ENCODE data around the gene CEP104.

CEP104 gene

DNA sequence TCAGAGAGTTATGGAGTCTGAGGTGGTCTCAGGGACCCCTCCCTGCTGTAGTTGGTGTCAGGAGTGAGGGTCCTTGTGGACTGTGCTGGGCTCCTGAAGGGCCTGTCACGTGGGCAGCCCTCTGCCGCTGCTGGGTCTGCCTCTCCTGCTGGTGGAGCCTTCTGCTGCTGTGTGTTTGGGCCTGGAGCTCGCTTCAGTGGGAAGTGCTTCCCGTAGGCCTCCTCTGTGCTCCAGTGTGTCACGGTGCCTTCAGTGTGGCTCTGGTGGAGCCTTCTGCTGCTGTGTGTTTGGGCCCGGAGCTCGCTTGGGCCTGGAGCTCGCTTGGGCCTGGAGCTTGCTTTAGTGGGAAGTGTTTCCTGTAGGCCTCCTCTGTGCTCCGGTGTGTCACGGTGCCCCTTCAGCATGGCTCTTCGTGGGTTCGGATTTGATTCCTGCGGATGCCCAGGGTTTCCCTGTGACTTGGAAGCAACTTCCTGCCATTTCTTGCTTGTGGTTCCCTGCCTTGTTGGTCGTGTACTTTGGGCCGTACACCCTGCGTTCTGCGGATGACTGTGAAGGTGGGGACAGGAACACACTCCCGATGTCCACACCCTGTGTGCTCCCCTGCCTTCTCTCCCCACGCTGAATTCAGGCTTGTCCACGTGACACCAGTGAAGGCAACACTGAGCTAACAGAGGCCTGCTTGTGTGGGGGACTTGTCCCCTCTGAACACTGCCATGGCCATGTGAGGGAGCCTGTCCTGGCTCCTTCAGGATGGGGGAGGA, 23.6 kb upstream of the CEP104 start:
- no peak overlapping the region for H3K4me3 ChIP-seq (ENCODE audit: low read depth, low read length)
- DNase-seq (ENCODE audit: low read depth) = no peak
- TF ChIP-seq, protein P1, sequence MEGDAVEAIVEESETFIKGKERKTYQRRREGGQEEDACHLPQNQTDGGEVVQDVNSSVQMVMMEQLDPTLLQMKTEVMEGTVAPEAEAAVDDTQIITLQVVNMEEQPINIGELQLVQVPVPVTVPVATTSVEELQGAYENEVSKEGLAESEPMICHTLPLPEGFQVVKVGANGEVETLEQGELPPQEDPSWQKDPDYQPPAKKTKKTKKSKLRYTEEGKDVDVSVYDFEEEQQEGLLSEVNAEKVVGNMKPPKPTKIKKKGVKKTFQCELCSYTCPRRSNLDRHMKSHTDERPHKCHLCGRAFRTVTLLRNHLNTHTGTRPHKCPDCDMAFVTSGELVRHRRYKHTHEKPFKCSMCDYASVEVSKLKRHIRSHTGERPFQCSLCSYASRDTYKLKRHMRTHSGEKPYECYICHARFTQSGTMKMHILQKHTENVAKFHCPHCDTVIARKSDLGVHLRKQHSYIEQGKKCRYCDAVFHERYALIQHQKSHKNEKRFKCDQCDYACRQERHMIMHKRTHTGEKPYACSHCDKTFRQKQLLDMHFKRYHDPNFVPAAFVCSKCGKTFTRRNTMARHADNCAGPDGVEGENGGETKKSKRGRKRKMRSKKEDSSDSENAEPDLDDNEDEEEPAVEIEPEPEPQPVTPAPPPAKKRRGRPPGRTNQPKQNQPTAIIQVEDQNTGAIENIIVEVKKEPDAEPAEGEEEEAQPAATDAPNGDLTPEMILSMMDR (IDR thresholded peaks at IDR 0.05; ENCODE audit: low read depth, low read length, missing control alignments) = no peak

DNA sequence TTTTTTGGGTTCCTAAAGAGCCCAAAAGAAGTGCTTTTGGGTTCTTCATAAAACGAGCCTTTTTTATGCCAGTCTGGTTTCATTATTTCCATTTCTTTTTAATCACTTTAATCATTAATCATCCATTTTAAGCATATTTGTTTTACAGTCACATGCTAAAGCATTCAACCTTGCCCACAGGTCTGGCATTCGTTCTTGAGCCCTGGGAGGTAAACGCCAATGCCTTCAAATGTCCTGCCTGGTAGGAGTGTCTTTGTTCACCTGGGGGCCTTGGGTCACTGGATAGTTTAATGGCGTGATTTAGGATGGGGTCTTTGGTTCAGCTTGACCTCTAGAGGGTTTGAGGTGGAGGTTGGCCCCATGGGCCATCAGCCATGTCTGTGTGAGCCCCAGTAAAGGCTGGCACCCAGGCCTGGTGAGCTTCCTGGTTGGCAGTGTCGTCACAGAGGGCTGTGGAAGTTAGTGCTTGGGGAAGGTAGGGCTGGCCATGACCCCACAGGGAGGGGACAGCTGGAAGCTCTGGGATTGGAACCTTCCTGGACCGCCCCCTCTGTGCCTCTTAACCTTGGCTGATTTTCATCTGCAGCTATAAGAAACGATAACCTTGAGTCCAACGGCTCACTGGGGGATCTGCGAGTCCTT, 22.9 kb upstream of the CEP104 start:
- no peak overlapping the region for H3K4me3 ChIP-seq (ENCODE audit: low read depth, low read length)
- no peak for DNase-seq (ENCODE audit: low read depth)
- TF ChIP-seq, protein P1 (IDR thresholded peaks at IDR 0.05; ENCODE audit: low read depth, low read length, missing control alignments) = no peak

DNA sequence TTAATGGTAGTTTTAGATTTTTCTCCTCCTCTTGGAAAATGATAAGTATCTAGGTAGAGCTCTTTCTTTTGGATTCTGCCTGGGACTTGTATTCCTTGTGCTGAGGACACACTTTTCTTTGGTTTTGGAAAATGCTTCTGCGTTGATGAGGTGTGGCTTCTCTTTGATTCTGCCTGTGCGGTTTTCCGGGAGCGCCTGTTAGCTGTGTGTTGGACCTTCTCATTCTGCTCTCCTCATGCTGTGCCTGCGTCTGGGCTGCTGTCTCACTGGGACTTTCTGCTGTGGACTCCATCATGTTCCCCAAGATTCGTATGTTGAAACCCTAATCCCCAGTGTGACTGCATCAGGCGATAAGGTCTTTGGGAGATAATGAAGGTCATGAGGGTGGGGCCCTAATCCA, 22.1 kb upstream of the CEP104 start:
- DNase-seq (ENCODE audit: low read depth) = no peak
- no peak overlapping the region for H3K4me3 ChIP-seq (ENCODE audit: low read depth, low read length)
- TF ChIP-seq, protein P1 (IDR thresholded peaks at IDR 0.05; ENCODE audit: low read depth, low read length, missing control alignments) = no peak

DNA sequence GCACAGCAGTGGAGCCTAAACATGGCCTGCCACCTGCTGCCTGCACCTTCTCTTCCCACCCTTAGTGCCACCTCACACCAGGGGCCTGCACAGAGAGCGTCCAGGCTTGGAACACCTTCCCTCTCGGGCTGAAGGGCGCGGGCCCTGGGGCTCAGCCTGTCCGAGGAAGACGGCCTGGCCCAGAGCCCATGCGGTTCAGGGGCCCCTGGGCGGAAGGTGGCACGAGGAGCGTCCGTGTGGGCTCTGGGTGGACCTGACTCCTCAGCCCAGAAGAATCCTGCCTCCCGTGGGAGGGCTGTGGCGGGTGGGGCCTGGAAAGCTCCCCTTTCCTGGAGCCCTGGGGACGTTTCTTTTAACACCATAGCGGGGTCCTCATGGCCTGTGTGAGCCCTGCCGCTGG, 19.7 kb upstream of the CEP104 start:
- H3K4me3 ChIP-seq (ENCODE audit: low read depth, low read length) = no peak overlapping the region
- TF ChIP-seq, protein P1 (IDR thresholded peaks at IDR 0.05; ENCODE audit: low read depth, low read length, missing control alignments) = no peak
- no peak for DNase-seq (ENCODE audit: low read depth)

DNA sequence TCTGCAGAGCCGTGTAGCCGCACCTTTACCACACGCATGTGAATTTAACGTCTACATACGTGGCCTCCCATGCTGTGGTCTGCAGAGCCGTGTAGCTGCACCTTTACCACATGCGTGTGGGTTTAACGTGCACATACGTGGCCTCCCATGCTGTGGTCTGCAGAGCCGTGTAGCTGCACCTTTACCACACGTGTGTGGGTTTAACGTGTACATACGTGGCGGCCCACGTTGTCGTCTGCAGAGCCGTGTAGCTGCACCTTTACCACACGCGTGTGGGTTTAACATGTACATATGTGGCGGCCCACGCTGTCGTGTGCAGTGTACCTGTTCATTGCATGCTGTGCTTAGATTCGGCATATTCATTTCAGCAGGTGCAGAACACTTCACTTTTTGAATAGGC, 17.7 kb upstream of the CEP104 start:
- TF ChIP-seq, protein P1 (IDR thresholded peaks at IDR 0.05; ENCODE audit: low read depth, low read length, missing control alignments) = no peak
- DNase-seq (ENCODE audit: low read depth) = no peak
- H3K4me3 ChIP-seq (ENCODE audit: low read depth, low read length) = no peak overlapping the region

DNA sequence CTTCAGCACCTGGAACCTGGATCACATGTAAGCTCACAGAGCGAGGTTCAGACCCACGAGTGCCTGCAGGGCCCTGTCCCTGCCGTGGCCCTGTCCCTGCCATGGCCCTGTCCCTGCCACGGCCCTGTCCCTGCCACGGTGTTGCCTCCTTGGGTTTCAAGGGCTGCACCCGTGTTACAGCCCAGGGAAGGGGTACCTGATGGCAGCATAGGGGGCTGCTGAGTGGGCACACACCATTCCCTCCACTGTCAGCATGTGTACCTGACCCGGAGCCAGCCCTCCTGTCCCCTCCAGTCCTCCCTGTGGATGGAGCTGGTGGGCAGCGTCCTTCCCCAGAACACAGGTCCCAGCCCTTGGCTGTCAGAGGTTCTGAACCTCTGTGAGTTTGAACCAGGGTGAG, 15.5 kb upstream of the CEP104 start:
- H3K4me3 ChIP-seq (ENCODE audit: low read depth, low read length) = no peak overlapping the region
- no peak for DNase-seq (ENCODE audit: low read depth)
- TF ChIP-seq, protein P1 (IDR thresholded peaks at IDR 0.05; ENCODE audit: low read depth, low read length, missing control alignments) = no peak

DNA sequence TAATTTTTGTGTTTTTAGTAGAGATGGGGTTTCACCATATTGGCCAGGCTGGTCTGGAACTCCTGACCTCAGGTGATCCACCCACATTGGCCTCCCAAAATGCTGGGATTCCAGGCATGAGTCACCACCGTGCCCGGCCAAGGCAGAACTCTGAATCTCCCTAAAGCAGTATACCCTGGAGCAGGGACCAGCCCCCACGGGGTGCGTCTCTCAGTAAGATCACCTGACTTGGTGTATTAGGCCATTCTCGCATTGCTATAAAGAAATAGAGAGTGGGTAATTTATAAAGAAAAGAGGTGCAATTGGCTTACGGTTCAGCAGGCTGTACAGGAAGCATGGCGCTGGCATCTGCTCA, 14.4 kb upstream of the CEP104 start:
- DNase-seq (ENCODE audit: low read depth) = no peak
- no peak overlapping the region for H3K4me3 ChIP-seq (ENCODE audit: low read depth, low read length)
- TF ChIP-seq, protein P1 (IDR thresholded peaks at IDR 0.05; ENCODE audit: low read depth, low read length, missing control alignments) = no peak
